Spinal cord (tissue), 10 donors: Measurements from ENCODE around the gene AOC3. TPM values are rescaled to one million over a fixed set of nuclear protein-coding genes. Genes with fewer than 3 reads are reported as not detected.
"Not testable (repeated sequence)": the region's sequence is repeated elsewhere in the genome, so short reads cannot be mapped to it uniquely, and the experiment has no call there.

Experiments used
- DNase-seq, 6 donors: peaks; one replicate each; pipeline versions ENCODE4 v3.0.0 to v3.0.0-alpha.2; 2013 to 2015; ENCODE audit warnings: low spot score in 6 of 6, low read depth in 4 of 6
- H3K27ac ChIP-seq: one replicate; pipeline ENCODE4 v1.5.1; 2013; ENCODE audit warnings: low read depth, low read length, control low read depth
- H3K27me3 ChIP-seq: one replicate; pipeline ENCODE4 v1.6.1; 2013; ENCODE audit warnings: low read length; ENCODE audit not compliant: control insufficient read depth, insufficient read depth
- H3K36me3 ChIP-seq: one replicate; pipeline ENCODE4 v1.6.1; 2013; ENCODE audit warnings: low read length; ENCODE audit not compliant: control insufficient read depth, insufficient read depth
- H3K4me1 ChIP-seq: one replicate; pipeline ENCODE4 v1.6.1; 2013; ENCODE audit warnings: low read length; ENCODE audit not compliant: control insufficient read depth, insufficient read depth
- H3K4me3 ChIP-seq: one replicate; pipeline ENCODE4 v1.5.1; 2013; ENCODE audit warnings: low read depth, low read length, control low read depth
- H3K9me3 ChIP-seq: one replicate; pipeline ENCODE4 v1.6.1; 2013; ENCODE audit warnings: low read length; ENCODE audit not compliant: control insufficient read depth, insufficient read depth
- WGBS: methylation state at CpG from one replicate; pipeline ENCODE4 v1.1.5; 2013; ENCODE audit warnings: missing lambda C conversion rate; ENCODE audit not compliant: insufficient coverage; 5-methylcytosine and 5-hydroxymethylcytosine counted together
- polyA plus RNA-seq, 2 donors: library from polyadenylated mRNA; unstranded; fragments of 120-200 nt; gene quantifications; one replicate each; pipeline ENCODE4 v1.2.1, GENCODE V29; 2013; ENCODE audit not compliant: insufficient read length in 2 of 2
- total RNA-seq, 2 donors: library from RNA; depleted of rRNA in 1 of 2; stranded (reverse); fragments of 120-200 nt in 1 of 2; fragments of >200 nt in 1 of 2; gene quantifications; one replicate each; pipeline versions ENCODE4 v1.2.3 to v1.2.4, GENCODE V29; 2013 to 2014
- donor health status: healthy.

AOC3 gene
- total and polyA plus RNA-seq, 4 donors: 2.7 to 6.2 (median 2.9) TPM

DNA sequence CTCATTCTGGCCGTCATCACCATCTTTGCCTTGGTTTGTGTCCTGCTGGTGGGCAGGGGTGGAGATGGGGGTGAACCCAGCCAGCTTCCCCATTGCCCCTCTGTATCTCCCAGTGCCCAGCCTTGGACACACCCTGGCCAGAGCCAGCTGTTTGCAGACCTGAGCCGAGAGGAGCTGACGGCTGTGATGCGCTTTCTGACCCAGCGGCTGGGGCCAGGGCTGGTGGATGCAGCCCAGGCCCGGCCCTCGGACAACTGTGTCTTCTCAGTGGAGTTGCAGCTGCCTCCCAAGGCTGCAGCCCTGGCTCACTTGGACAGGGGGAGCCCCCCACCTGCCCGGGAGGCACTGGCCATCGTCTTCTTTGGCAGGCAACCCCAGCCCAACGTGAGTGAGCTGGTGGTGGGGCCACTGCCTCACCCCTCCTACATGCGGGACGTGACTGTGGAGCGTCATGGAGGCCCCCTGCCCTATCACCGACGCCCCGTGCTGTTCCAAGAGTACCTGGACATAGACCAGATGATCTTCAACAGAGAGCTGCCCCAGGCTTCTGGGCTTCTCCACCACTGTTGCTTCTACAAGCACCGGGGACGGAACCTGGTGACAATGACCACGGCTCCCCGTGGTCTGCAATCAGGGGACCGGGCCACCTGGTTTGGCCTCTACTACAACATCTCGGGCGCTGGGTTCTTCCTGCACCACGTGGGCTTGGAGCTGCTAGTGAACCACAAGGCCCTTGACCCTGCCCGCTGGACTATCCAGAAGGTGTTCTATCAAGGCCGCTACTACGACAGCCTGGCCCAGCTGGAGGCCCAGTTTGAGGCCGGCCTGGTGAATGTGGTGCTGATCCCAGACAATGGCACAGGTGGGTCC is 607 bp downstream of the AOC3 start:
- DNase-seq, H3K27ac ChIP-seq, H3K27me3 ChIP-seq, H3K36me3 ChIP-seq, H3K4me3 ChIP-seq, H3K4me1 ChIP-seq, H3K9me3 ChIP-seq: not testable (repeated sequence)
- 95% methylated on average over 8 of the region's 28 CpGs for WGBS

DNA sequence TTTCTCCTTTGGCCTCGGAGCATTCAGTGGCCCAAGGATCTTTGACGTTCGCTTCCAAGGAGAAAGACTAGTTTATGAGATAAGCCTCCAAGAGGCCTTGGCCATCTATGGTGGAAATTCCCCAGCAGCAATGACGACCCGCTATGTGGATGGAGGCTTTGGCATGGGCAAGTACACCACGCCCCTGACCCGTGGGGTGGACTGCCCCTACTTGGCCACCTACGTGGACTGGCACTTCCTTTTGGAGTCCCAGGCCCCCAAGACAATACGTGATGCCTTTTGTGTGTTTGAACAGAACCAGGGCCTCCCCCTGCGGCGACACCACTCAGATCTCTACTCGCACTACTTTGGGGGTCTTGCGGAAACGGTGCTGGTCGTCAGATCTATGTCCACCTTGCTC is 1.4 kb downstream of the AOC3 start:
- Histone ChIP-seq H3K4me3 (no peak overlapping the region), H3K27ac (no peak overlapping the region), H3K9me3 (no peaks in the 10 kb centered on the region), H3K36me3 (no peaks in the 10 kb centered on the region), H3K27me3 (no peaks in the 10 kb centered on the region), H3K4me1 (peaks cover 10% of the 10 kb centered on the region)
- WGBS: 92% methylated on average over 13 of the region's 15 CpGs
- DNase-seq: no peak

DNA sequence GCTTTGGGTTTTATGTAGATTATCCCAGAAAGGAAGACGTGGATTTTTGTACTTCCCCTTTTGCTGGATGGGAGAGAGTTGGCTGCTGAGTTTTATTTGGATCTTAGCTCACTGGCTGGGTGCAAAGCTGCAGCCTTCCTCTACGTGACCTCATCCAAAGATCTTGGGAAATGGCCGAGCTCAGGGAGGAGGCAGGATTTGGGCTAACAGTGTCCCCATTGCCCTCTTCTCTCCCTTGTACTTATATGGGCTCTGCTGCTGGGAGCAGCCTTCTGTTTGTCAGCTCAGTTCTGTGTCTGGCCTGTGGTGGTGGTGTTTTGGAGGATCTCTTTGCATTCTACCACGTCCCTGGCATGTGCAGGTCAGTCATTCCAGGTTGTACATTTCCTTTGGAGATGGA is 2.0 kb downstream of the AOC3 start:
- peaks cover 10% of the 10 kb centered on the region for H3K4me1 ChIP-seq
- no peaks in the 10 kb centered on the region for H3K27me3 ChIP-seq
- no peak overlapping the region for H3K4me3 ChIP-seq
- no peak overlapping the region for H3K27ac ChIP-seq
- WGBS: 100% methylated on average over 1 of the region's 4 CpGs
- H3K9me3 ChIP-seq: no peaks in the 10 kb centered on the region
- no peaks in the 10 kb centered on the region for H3K36me3 ChIP-seq
- no peak for DNase-seq

DNA sequence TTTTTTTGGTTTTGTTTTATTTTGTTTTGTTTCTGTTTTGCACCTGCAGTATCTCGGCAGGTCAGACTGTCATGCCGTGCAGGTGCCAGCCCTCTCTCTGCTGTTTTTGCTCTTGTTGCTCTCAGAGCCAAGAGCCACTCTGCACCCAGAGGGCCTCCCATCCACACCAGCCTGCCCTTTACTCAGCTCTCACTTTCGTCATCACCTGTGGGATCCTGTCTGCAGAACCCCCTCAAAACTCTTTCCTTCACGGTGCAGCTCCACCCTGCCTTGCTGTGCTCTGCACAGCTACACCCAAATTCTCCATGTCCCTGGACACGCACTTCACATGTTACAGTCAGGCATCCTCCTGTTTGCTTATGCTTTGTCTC is 2.6 kb downstream of the AOC3 start:
- DNase-seq: no peak
- Histone ChIP-seq H3K4me1 (peaks cover 10% of the 10 kb centered on the region), H3K27ac (no peak overlapping the region), H3K27me3 (no peaks in the 10 kb centered on the region), H3K36me3 (no peaks in the 10 kb centered on the region), H3K4me3 (no peak overlapping the region), H3K9me3 (no peaks in the 10 kb centered on the region)
- WGBS: 83% methylated on average over 5 of the region's 5 CpGs

DNA sequence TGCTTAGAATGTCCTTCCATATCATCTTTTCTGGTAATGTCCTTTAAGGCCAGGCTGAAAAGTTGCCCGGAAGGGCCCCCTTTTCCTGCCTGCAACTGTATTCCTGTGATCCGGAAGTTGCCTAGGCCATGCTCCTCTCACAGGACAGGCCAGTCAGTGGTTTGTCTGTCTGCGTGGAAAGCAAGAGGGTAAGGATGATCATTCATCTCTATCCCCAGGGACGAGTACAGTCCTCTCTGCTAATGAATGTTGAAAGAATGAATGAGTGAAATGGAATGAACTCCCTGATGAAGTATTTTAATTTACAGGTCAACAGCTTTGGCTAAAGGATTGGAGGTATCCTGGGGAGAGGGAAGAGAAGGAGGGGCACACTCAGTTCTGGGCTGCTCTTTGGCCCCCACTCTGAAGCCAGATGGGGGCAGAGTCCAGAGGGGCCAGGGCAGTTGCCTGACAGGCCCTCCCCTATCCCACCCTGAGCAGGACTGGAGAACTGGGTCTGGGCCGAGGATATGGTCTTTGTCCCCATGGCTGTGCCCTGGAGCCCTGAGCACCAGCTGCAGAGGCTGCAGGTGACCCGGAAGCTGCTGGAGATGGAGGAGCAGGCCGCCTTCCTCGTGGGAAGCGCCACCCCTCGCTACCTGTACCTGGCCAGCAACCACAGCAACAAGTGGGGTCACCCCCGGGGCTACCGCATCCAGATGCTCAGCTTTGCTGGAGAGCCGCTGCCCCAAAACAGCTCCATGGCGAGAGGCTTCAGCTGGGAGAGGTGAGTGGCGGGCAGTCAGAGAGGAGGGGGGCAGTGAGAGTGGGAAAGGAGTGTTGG is 3.2 kb downstream of the AOC3 start:
- DNase-seq: no peak
- Histone ChIP-seq H3K27ac (no peak overlapping the region), H3K27me3 (no peaks in the 10 kb centered on the region), H3K36me3 (no peaks in the 10 kb centered on the region), H3K4me1 (peaks cover 10% of the 10 kb centered on the region), H3K4me3 (no peak overlapping the region), H3K9me3 (no peaks in the 10 kb centered on the region)
- WGBS: 87% methylated on average over 13 of the region's 15 CpGs

DNA sequence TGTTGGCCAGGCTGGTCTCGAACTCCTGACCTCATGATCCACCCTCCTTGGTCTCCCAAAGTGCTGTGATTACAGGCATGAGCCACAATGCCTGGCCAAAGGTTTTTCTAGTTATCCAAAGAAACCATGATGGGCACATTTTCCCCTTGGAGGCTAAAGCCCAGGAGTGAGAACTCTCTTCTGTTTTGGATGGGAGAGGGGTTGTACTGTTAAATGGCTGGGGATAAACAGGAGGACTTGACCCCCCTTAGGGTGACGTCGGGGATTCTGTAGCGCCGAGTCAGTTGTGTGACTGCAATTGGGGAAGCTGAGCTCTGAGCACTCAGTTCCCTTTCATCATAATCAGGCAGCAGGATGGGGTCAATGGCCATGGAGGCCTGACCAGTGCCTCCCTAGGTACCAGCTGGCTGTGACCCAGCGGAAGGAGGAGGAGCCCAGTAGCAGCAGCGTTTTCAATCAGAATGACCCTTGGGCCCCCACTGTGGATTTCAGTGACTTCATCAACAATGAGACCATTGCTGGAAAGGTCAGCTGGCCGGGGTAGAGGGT is 4.1 kb downstream of the AOC3 start:
- Histone ChIP-seq H3K4me3 (no peak overlapping the region), H3K27me3 (no peaks in the 10 kb centered on the region), H3K36me3 (no peaks in the 10 kb centered on the region), H3K27ac (no peak overlapping the region), H3K9me3 (no peaks in the 10 kb centered on the region), H3K4me1 (peaks cover 4% of the 10 kb centered on the region)
- 81% methylated on average over 7 of the region's 8 CpGs for WGBS
- no peak for DNase-seq

DNA sequence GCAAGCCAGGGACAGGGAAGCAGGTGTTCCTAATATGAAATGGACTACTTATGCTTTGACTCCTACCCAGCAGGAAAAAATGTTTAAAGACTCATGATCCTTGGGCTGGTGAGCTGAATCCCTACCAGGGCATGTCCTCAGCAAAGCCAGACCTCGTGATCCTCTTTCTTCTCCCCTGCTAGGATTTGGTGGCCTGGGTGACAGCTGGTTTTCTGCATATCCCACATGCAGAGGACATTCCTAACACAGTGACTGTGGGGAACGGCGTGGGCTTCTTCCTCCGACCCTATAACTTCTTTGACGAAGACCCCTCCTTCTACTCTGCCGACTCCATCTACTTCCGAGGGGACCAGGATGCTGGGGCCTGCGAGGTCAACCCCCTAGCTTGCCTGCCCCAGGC is 5.1 kb downstream of the AOC3 start:
- DNase-seq, H3K9me3 ChIP-seq, H3K4me1 ChIP-seq, H3K4me3 ChIP-seq, H3K27ac ChIP-seq, H3K36me3 ChIP-seq, H3K27me3 ChIP-seq: not testable (repeated sequence)
- 75% methylated on average over 1 of the region's 8 CpGs for WGBS

DNA sequence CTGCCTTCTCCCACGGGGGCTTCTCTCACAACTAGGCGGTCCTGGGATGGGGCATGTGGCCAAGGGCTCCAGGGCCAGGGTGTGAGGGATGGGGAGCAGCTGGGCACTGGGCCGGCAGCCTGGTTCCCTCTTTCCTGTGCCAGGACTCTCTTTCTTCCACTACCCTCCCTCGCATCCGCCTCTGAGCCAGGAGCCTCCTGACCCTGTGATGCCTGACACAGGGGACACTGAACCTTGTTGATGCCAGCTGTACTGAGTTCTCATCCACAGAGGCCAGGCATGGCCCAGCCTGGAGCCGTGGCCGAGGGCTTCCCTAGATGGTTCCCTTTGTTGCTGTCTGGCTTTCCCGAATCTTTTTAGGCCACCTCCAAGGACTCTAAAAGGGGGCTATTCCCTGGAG is 5.5 kb downstream of the AOC3 start:
- 86% methylated on average over 5 of the region's 8 CpGs for WGBS

DNA sequence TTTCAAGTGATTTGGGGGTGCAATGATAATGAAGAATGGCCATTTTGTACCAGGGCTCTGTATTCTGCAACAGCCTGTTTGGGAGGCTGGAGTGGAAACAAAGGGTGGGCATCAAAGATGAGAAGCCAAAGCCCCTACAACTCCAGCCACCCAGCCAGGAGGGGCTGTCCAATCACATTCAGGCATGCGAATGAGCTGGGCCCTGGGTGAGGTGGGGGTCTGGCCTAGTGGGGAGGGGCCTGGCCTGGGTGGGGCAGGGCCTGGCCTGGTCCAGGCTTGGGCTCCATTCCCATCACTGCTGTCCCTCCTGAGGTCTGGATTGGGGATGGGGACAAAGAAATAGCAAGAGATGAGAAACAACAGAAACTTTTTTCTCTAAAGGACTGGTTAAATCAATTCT is 6.4 kb downstream of the AOC3 start:
- Histone ChIP-seq H3K4me3 (no peak overlapping the region), H3K9me3 (no peaks in the 10 kb centered on the region), H3K27me3 (no peaks in the 10 kb centered on the region), H3K27ac (no peak overlapping the region), H3K36me3 (no peaks in the 10 kb centered on the region), H3K4me1 (no peaks in the 10 kb centered on the region)
- no peak for DNase-seq
- WGBS: no CpG with 5 or more reads among the region's 1 CpG

More for the DNA sequence above, 5.5 kb downstream of the AOC3 start:
- H3K36me3 ChIP-seq, H3K4me3 ChIP-seq, DNase-seq, H3K4me1 ChIP-seq, H3K27ac ChIP-seq, H3K9me3 ChIP-seq, H3K27me3 ChIP-seq: not testable (repeated sequence)
